Esophagus muscularis mucosa (tissue), 4 donors: ENCODE data around the gene DKK2. TPM values are rescaled to one million over a fixed set of nuclear protein-coding genes. Genes with fewer than 3 reads are reported as not detected.

Source experiments
- DNase-seq: peaks from one replicate; pipeline ENCODE4 v3.0.0-alpha.2; 2017; ENCODE audit errors: extremely low spot score
- H3K27ac ChIP-seq, 4 donors: fragments of 200-600 bp; sonication (generic); replicated peaks in 1 of 4; 1 replicate in 3 of 4; 2 replicates in 1 of 4; pipeline ENCODE4 v1.5.1; 2016 to 2019; ENCODE audit warnings: mild to moderate bottlenecking in 1 of 4
- H3K27me3 ChIP-seq, 4 donors: fragments of 200-600 bp; sonication (generic); one replicate each; pipeline versions ENCODE4 v1.5.1 to v1.6.0; 2016 to 2019
- H3K36me3 ChIP-seq, 4 donors: fragments of 200-600 bp; sonication (generic); one replicate each; pipeline ENCODE4 v1.5.1; 2016 to 2019
- H3K4me1 ChIP-seq, 4 donors: fragments of 200-600 bp; sonication (generic); one replicate each; pipeline ENCODE4 v1.5.1; 2016 to 2019
- H3K4me3 ChIP-seq, 4 donors: fragments of 200-600 bp; sonication (generic); 1 replicate in 2 of 4; 2 replicates in 2 of 4; pipeline ENCODE4 v1.5.1; 2016 to 2019; ENCODE audit warnings: mild to moderate bottlenecking in 4 of 4, moderate library complexity in 1 of 4
- H3K9me3 ChIP-seq, 4 donors: fragments of 200-600 bp; sonication (generic); 1 replicate in 3 of 4; 2 replicates in 1 of 4; pipeline ENCODE4 v1.5.1; 2016 to 2019
- EP300 ChIP-seq: sonication (generic); formaldehyde crosslinking; IDR thresholded peaks from one replicate; pipeline ENCODE4 v1.6.1; 2017; ENCODE audit warnings: antibody characterized with exemption
- POLR2A ChIP-seq: fragments of 450-650 bp; IDR thresholded peaks from one replicate; pipeline ENCODE4 v1.6.1; 2017; ENCODE audit warnings: antibody characterized with exemption, moderate library complexity, mild to moderate bottlenecking, low read depth
- POLR2AphosphoS5 ChIP-seq, 2 donors: sonication (generic); formaldehyde crosslinking; IDR thresholded peaks; one replicate each; pipeline ENCODE4 v1.6.1; 2017; ENCODE audit warnings: antibody characterized with exemption in 2 of 2
- WGBS: methylation state at CpG from one replicate; pipeline ENCODE4 v1.1.5; 2018; 5-methylcytosine and 5-hydroxymethylcytosine counted together
- intact Hi-C: fragments of 100-400 bp; cut with DNase I; formaldehyde crosslinking; loops from one replicate; pipeline ENCODE4 v1.15.1; 2023
- total RNA-seq, 4 donors: library from RNA; depleted of rRNA; stranded (reverse); fragments of >200 nt; gene quantifications; one replicate each; pipeline versions ENCODE4 v1.1.0 to v1.2.1, GENCODE V29; 2016
- TF ChIP-seq, protein P1 (sequence below), 3 experiments: fragments of 200-600 bp in 2 of 3; fragments of 450-650 bp in 1 of 3; sonication (generic) in 2 of 3; IDR thresholded peaks; one replicate each; pipeline ENCODE4 v1.5.1; 2017 to 2019; ENCODE audit warnings: antibody characterized with exemption in 3 of 3, mild to moderate bottlenecking in 2 of 3, moderate library complexity in 1 of 3

Gene DKK2
- total RNA-seq, 4 donors from 2014 or later: 0.52 to 1.8 (median 0.70) TPM

DNA sequence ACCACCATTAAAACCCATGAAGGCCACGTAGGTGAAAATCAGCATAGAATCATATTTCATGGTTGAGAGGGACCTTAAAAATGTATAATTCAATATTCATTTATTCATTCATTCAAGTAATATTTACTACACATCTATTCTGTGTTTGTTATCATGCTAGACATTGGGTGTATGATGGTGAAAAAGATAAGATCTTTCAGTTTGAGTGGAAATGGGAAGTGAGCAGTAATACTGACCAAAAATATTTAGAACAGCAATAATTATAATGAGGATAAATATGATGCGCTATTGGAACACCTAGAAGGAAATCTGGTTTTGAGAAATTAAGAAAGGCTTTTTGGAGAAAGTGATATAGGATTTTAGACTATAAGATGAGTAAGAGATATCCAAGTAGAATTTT, 28.0 kb downstream of the DKK2 start:
- TF ChIP-seq POLR2AphosphoS5 (IDR thresholded peaks at IDR 0.05) (no peak), EP300 (no peak), POLR2A (no peak)
- TF ChIP-seq, protein P1, sequence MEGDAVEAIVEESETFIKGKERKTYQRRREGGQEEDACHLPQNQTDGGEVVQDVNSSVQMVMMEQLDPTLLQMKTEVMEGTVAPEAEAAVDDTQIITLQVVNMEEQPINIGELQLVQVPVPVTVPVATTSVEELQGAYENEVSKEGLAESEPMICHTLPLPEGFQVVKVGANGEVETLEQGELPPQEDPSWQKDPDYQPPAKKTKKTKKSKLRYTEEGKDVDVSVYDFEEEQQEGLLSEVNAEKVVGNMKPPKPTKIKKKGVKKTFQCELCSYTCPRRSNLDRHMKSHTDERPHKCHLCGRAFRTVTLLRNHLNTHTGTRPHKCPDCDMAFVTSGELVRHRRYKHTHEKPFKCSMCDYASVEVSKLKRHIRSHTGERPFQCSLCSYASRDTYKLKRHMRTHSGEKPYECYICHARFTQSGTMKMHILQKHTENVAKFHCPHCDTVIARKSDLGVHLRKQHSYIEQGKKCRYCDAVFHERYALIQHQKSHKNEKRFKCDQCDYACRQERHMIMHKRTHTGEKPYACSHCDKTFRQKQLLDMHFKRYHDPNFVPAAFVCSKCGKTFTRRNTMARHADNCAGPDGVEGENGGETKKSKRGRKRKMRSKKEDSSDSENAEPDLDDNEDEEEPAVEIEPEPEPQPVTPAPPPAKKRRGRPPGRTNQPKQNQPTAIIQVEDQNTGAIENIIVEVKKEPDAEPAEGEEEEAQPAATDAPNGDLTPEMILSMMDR (IDR thresholded peaks at IDR 0.05): no peak
- H3K4me1 ChIP-seq: no peaks in the 10 kb centered on the region
- H3K9me3 ChIP-seq: no peaks in the 10 kb centered on the region
- H3K4me3 ChIP-seq: no peak overlapping the region
- 91% methylated on average over 2 of the region's 2 CpGs for WGBS
- H3K27ac ChIP-seq: no peak overlapping the region
- intact Hi-C loops: no loop called here
- no peak for DNase-seq
- no peaks in the 10 kb centered on the region for H3K36me3 ChIP-seq
- no peaks in the 10 kb centered on the region for H3K27me3 ChIP-seq

DNA sequence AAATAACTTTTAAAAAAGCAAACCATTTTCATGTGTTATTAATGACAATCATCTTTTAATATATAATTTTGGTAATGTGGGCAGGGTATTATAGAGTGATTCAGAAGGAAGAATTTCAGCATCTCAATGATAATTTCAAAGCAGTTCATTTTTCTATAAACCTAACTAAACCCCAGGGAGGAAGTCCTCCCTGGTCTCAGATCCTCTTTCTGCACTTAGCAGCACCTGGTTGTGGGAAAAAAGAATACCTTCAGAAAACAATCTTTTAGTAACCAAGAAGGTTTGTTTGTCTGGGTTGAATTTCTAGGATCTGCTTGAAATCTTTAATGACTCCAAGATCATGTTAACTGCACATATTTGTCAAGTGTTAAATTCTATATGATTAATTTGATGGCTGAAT, 29.9 kb downstream of the DKK2 start:
- intact Hi-C loops: no loop called here
- Histone ChIP-seq H3K9me3 (no peaks in the 10 kb centered on the region), H3K27me3 (no peaks in the 10 kb centered on the region)

GRCh38 chr4:106996490-106996889, 39.6 kb downstream of the DKK2 start:
- TF ChIP-seq POLR2AphosphoS5 (IDR thresholded peaks at IDR 0.05): no peak
- no peak for TF ChIP-seq POLR2A
- TF ChIP-seq EP300: no peak
- TF ChIP-seq, protein P1 (IDR thresholded peaks at IDR 0.05): no peak
- WGBS: 0% methylated on average over 2 of the region's 2 CpGs
- Histone ChIP-seq H3K27me3 (no peaks in the 10 kb centered on the region), H3K36me3 (no peaks in the 10 kb centered on the region), H3K4me3 (no peak overlapping the region), H3K4me1 (no peaks in the 10 kb centered on the region), H3K9me3 (no peaks in the 10 kb centered on the region), H3K27ac (no peak overlapping the region)
- DNase-seq: no peak
- intact Hi-C loops: no loop called here

More for the DNA sequence above, 29.9 kb downstream of the DKK2 start:
- Histone ChIP-seq H3K27ac (no peak overlapping the region), H3K4me1 (no peaks in the 10 kb centered on the region), H3K36me3 (no peaks in the 10 kb centered on the region), H3K4me3 (no peak overlapping the region)
- TF ChIP-seq POLR2A (no peak), EP300 (no peak), POLR2AphosphoS5 (IDR thresholded peaks at IDR 0.05) (no peak)
- TF ChIP-seq, protein P1 (IDR thresholded peaks at IDR 0.05): no peak
- DNase-seq: no peak

GRCh38 chr4:106993827-106994226, 42.3 kb downstream of the DKK2 start:
- intact Hi-C loops: no loop called here
- Histone ChIP-seq H3K4me1 (no peaks in the 10 kb centered on the region), H3K9me3 (no peaks in the 10 kb centered on the region), H3K4me3 (no peak overlapping the region), H3K27me3 (no peaks in the 10 kb centered on the region), H3K36me3 (no peaks in the 10 kb centered on the region), H3K27ac (no peak overlapping the region)
- 72% methylated on average over 4 of the region's 4 CpGs for WGBS
- DNase-seq: no peak
- TF ChIP-seq POLR2A (no peak), POLR2AphosphoS5 (IDR thresholded peaks at IDR 0.05) (no peak), EP300 (no peak)
- TF ChIP-seq, protein P1 (IDR thresholded peaks at IDR 0.05): no peak

- no peaks in the 10 kb centered on the region for H3K4me1 ChIP-seq
- TF ChIP-seq POLR2AphosphoS5 (IDR thresholded peaks at IDR 0.05) (no peak), POLR2A (no peak), EP300 (no peak)
- TF ChIP-seq, protein P1 (IDR thresholded peaks at IDR 0.05): no peak
- H3K27me3 ChIP-seq: no peaks in the 10 kb centered on the region
- intact Hi-C loops: no loop called here
- no peak overlapping the region for H3K27ac ChIP-seq
- no peak overlapping the region for H3K4me3 ChIP-seq
- no peaks in the 10 kb centered on the region for H3K36me3 ChIP-seq
- DNase-seq: no peak
- WGBS: 67% methylated on average over 2 of the region's 2 CpGs
- H3K9me3 ChIP-seq: no peaks in the 10 kb centered on the region
Measured at GRCh38 chr4:106987311-106987710, 48.8 kb downstream of the DKK2 start.
